HFFc6 (cell line): ENCODE data around the gene RAB40C. TPM values are rescaled to one million over a fixed set of nuclear protein-coding genes. Genes with fewer than 3 reads are reported as not detected.

ENCODE experiments used
- DNase-seq: peaks from one replicate; pipeline ENCODE4 v3.0.0-alpha.2; 2018
- H3K27ac Mint-ChIP-seq: 2 replicates; pipeline ENCODE4 v1.8.0; 2020; ENCODE audit warnings: mild to moderate bottlenecking, mixed read lengths
- H3K27me3 Mint-ChIP-seq: 2 replicates; pipeline ENCODE4 v1.8.0; 2021; ENCODE audit warnings: mild to moderate bottlenecking, moderate library complexity, mixed read lengths; ENCODE audit not compliant: insufficient read depth
- H3K36me3 Mint-ChIP-seq: 2 replicates; pipeline ENCODE4 v1.8.0; 2021; ENCODE audit warnings: low read depth, mixed read lengths
- H3K4me1 Mint-ChIP-seq: 2 replicates; pipeline ENCODE4 v1.8.0; 2020; ENCODE audit warnings: low read depth, mixed read lengths
- H3K4me3 Mint-ChIP-seq: 2 replicates; pipeline ENCODE4 v1.8.0; 2020; ENCODE audit warnings: mild to moderate bottlenecking, moderate library complexity, mixed read lengths
- H3K9me3 Mint-ChIP-seq: 2 replicates; pipeline ENCODE4 v1.8.0; 2020; ENCODE audit warnings: mild to moderate bottlenecking, mixed read lengths
- total RNA-seq, 6 experiments: library from RNA; stranded (reverse); fragmentation: NEBNext Ultra II Directional; extraction: Animal tissue kit (Norgen Biotek cat#: 25700); gene quantifications; 2 replicates in 1 of 6; 3 replicates in 5 of 6; pipeline ENCODE4 v1.2.3, GENCODE V29; 2021
- TF ChIP-seq, protein P1 (sequence below): fragments of 200-600 bp; sonication (generic); IDR thresholded peaks from 2 replicates; pipeline ENCODE4 v1.5.0; 2021; ENCODE audit warnings: antibody characterized with exemption, mild to moderate bottlenecking

Gene RAB40C
- total RNA-seq, 6 experiments from 2014 or later: 11.3 to 14.8 (median 12.2) TPM

GRCh38 chr16:557463-558297 lies 32.2 kb upstream of the RAB40C start:
- TF ChIP-seq, protein P1, sequence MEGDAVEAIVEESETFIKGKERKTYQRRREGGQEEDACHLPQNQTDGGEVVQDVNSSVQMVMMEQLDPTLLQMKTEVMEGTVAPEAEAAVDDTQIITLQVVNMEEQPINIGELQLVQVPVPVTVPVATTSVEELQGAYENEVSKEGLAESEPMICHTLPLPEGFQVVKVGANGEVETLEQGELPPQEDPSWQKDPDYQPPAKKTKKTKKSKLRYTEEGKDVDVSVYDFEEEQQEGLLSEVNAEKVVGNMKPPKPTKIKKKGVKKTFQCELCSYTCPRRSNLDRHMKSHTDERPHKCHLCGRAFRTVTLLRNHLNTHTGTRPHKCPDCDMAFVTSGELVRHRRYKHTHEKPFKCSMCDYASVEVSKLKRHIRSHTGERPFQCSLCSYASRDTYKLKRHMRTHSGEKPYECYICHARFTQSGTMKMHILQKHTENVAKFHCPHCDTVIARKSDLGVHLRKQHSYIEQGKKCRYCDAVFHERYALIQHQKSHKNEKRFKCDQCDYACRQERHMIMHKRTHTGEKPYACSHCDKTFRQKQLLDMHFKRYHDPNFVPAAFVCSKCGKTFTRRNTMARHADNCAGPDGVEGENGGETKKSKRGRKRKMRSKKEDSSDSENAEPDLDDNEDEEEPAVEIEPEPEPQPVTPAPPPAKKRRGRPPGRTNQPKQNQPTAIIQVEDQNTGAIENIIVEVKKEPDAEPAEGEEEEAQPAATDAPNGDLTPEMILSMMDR: no peak
- Mint-ChIP-seq H3K9me3 (no peaks in the 10 kb centered on the region), H3K27me3 (peaks cover 10% of the 10 kb centered on the region), H3K4me1 (peaks cover 8% of the 10 kb centered on the region), H3K36me3 (no peaks in the 10 kb centered on the region), H3K4me3 (no peak overlapping the region), H3K27ac (no peak overlapping the region)
- no peak for DNase-seq

- TF ChIP-seq, protein P1: no peak
- Mint-ChIP-seq H3K36me3 (no peaks in the 10 kb centered on the region), H3K27ac (no peak overlapping the region), H3K4me3 (no peak overlapping the region), H3K27me3 (peaks cover 10% of the 10 kb centered on the region), H3K4me1 (peaks cover 8% of the 10 kb centered on the region), H3K9me3 (no peaks in the 10 kb centered on the region)
- no peak for DNase-seq
These were observed 31.4 kb upstream of the RAB40C start for GRCh38 chr16:558298-559020.

DNA sequence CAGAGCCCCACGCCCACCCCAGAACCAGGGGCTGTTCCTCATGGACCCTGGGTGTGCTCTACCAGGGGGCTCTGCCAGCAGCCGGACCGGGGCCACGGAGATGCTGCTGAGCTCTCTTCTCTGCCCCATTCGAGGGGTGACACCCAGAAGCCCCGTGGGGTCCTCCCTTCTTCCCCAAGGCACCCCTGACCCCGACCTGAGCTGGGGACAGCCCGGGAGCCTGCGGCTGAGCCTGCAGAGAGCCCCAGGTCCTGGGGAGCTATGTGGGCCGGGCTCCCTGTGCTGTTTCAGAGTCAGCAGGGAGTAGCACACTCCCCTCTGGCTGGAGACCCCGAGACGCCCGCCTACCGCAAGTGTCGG lies 30.9 kb upstream of the RAB40C start:
- Mint-ChIP-seq H3K27ac (no peak overlapping the region), H3K4me3 (no peak overlapping the region), H3K27me3 (peaks cover 10% of the 10 kb centered on the region), H3K4me1 (peaks cover 8% of the 10 kb centered on the region), H3K36me3 (no peaks in the 10 kb centered on the region), H3K9me3 (no peaks in the 10 kb centered on the region)
- TF ChIP-seq, protein P1: no peak
- no peak for DNase-seq

DNA sequence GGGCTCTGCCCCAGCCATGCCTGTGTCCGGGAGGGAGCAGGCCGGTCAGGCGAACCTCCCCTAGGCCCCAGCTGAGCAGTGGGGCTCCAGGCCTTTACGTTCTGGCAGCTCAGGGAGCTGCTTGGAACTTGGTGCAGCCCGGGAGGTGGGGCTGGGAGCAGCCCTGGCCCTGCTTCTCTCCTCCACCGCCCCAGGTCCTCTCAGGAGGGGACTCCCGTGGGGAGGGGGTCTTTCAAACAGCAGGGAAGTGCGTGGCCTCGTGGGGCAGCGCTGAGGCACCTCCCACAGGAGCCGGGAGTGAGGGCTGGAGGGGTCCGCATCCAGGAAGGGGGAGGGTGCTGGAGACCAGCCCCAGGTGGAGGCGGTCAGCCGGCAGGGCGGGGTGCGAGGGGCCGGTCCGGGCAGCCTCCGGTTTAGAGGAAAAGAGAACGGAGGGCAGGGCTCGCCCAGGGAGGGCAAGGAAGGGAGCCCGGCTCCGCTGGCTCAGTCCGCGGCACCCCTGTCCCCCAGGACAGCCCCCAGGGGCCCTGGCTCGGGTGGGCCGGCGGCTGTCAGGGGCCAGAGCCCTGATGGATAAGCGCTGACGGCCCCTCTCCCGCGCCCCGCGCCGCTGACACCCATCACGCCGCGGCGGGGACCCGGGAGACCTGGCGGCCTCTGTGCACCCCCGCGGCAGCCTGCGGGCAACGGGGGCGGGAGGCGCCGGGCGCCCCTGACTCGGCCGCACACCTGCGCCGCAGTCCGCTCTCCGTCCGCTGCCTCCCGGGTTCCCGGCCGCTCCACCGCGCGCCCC lies 30.3 kb upstream of the RAB40C start:
- Mint-ChIP-seq H3K27me3 (peaks cover 10% of the 10 kb centered on the region), H3K4me3 (no peak overlapping the region), H3K4me1 (peaks cover 2% of the 10 kb centered on the region), H3K36me3 (no peaks in the 10 kb centered on the region), H3K27ac (no peak overlapping the region), H3K9me3 (no peaks in the 10 kb centered on the region)
- TF ChIP-seq, protein P1: no peak
- no peak for DNase-seq

- Mint-ChIP-seq H3K27me3 (peaks cover 10% of the 10 kb centered on the region), H3K4me3 (no peak within 1 kb of the TSS), H3K9me3 (no peaks in the 10 kb centered on the region), H3K4me1 (no peaks in the 10 kb centered on the region), H3K36me3 (no peaks in the 10 kb centered on the region), H3K27ac (no peak within 1 kb of the TSS)
- TF ChIP-seq, protein P1: no peak
- no peak for DNase-seq
These were observed 29.6 kb upstream of the RAB40C start, which contains the start of gene PRR35 for GRCh38 chr16:560204-560700. Gene PRR35 (plus strand): TSS chr16:560394. CDS start chr16:563295, 2,901 bp downstream.
